Stimulated activated CD4-positive, alpha-beta T cell treated with anti-CD3 and anti-CD28 coated beads, Interleukin-12 subunit alpha, Interleukin-12 subunit beta, amount 100 ng/mL, for 24 hours (primary cell): ENCODE measurements around the gene LAMB4.

Experiments
- DNase-seq, 2 experiments: peaks; one replicate each; pipeline ENCODE4 v3.0.0-alpha.2; 2020; ENCODE audit warnings: low read depth in 2 of 2

The LAMB4 gene

DNA sequence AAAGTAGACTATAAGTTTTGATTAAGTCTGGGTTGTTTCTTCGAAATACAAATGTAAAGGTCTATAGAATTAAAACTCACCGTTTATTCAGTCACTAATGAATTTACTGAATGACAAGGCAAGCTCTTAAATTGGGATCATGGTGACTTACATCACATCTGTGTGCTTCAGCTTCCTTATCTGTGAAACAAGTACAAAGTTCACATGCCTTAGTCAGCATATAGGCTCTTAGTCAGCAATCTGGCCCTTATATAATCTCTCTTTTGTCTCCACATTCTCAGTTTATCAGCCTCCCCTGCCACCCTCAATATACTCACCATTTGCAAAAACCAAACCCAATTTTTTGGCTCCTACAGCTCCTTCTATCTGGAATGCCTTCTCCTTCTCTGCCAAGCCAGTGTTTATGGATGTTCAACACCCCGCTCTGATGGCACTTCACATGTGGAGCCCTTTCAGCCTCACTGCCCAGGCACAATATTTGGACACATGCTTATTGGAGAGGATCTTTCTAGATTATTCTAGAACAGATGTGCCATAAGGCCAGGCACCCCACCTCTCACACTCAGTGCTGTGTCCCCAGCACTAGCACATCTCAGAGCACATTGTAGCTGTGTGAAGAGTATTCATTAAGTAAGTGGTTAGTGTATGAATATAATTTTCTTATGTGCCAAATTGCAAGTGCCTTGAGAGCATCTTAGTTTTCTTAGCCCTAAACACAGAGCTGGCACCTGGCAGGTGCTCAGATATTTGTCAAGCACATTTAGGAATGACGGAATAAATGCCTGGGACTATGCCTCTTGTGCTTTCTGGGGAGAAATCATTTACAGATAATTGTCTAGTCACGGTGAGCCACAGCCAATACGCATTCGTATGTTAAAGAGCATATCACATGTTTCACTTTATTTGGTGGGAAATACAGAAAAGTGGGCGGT is 117.4 kb downstream of the LAMB4 start:
- no peak for DNase-seq

DNA sequence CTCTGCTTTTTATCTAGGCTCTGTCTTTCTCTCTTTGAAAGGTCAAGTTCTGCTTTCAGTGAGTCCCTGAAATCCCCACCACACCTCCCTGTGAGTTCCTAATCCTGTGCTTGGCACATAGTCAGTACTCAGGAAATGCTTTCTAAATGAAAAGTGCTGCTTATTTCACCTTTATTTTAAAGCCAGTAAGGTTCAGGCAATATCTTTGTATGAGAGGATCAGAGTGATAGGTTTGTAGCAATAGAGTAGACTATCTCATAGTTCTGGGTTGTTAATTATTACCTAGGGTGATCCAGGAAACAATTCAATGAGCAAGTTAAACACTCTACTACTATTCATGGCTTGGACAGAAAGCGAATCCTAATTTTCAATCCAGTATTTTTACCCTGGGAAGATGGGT is 119.8 kb downstream of the LAMB4 start:
- DNase-seq: no peak

DNA sequence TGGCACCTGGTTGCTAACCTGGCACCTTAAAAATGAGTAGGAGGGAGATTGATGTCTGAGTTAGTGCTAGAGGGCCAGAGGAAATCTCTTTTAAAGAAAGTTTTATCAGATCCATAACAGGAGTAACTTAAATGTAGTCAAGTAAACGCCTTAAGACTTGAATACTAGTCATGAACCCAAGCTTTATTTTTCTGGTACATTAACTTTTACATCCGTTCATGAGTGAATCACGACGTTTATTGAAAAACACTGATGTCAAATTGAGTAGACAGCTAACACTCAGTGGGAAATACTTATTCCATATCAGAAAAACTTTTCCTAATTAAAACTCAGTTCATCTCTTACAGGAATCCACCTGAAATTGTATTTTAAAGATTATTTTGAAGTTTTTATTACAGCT is 120.3 kb downstream of the LAMB4 start:
- no peak for DNase-seq

DNA sequence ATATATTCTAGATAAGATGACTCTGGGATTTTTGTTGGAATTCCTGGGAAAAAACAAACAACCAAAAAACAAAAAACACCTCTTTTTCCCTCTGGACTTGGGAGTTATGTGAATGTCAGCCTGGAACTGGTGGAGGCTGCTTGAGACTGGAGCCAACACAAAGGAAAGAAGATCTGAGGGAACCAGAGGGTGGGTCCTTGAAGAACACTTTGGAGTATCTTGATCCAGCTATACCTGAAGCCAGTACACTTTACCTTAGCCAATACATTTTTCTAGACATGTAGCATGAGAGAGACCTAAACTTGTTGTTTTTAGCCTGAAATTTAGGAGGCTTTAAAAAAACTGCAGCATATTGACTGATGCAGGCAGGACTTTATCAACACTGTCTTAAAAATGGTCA is 121.3 kb downstream of the LAMB4 start:
- DNase-seq: no peak

DNA sequence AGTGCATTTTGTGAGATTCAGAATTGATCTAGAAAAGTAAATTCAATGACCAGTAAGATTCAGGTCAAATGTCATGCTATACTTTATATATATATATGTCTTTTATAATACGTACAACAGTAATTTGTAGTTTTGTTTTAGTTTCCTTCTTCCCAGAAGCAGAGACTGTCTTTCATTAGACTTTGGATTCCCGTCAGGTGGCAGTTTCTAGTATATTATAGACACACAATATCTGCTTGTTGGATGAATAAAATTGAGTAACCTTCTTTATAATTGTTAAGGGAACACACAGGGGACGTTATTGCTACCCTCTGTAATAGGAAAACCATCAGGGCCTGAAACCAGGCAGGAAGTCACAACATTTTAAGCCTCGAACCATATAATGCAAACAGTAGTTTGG is 121.9 kb downstream of the LAMB4 start:
- DNase-seq: no peak

DNA sequence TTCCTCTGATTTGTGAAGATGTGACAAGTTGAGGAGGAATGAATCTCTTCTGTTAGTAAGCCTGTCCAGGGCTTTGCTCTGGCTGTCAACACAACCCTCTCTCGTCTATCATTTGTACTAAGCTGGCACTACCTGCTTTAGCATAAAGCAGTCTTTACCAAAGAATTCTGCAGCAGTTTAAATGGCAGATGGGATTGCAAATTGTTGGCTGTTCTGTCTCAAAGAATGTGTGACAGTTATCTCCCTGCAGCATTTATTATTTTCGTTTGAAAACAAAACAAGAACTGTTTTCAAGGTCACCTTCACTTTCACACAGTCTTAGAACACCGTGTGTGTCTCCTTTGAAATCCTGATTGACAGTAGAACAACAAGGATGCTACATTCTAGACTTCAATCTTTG is 122.4 kb downstream of the LAMB4 start:
- DNase-seq: no peak

DNA sequence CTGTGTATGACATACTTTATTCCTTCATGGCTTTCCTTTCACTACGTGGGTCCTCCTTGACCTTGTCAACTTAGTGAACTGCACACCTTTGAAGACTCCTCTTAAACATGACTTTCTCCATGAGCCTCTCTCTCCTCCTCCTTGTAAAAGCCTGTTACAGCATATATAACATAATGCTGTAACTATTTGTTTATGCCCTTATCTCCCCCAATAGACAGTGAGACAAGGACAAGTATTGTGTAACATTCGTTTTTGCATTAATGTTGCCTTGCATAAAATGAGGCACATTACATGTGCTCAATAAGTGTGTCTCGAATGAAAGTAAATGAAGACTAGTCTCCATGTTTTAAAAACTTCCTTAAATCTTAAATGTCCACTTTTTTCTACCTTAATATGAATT is 122.9 kb downstream of the LAMB4 start:
- DNase-seq: no peak

DNA sequence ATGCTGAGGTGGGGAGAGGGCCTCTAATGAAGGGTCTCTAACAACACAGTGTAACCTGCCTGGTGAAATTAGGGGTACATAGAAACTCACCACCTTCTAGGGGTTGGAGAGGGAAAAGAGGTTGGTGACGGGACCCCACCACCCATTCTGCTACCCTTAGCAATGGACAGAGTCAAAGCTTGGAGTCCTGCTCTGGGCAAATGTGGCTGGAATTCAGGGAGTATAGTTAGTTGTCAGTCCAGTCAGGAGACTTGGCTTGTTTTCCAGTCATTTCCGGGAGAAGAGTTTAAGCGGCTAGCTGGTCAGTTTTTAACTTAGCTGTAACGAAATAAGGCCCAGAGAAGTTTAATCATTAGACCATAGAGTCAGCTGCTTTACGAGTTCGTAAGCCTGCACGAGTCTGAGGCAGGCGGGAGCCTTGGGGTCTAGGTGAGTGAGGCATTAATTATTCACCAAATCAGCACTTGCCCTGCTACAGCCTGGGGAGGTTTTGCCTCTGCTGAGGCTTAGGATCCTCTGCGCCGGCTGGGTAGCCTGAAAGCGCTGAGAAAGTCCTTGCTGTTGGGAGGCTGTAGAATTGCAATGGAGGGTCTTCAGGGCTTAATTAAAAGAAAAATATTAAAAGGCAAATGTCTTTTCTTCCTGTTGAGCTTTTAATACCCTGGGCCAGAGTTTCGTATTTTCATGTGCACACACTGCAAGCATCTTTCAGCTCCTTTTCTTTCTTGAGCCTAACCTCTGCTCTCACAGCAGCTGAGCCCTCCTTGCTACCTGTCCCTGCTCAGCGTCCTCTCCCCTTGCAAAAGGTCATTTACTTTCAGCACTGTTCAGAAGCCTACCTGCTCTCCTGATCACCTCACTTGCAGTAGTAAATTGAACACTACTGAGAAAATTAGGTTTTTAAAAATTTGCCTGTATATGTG is 125.7 kb downstream of the LAMB4 start:
- no peak for DNase-seq

DNA sequence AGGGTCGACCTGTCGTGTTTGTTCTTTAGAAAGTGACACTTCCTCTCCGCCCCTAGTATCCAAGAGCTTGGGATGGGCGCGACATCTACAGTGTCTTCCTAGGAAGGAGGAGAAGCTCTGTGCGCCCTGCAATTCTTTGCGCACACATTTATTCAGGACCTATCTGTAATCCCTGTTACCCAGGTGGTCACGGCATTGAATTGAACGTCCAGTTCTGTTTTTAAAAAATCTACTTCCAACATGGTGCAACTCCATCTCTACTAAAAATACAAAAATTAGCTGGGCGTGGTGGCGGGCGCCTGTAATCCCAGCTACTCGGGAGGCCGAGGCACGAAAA is 126.6 kb downstream of the LAMB4 start:
- no peak for DNase-seq

DNA sequence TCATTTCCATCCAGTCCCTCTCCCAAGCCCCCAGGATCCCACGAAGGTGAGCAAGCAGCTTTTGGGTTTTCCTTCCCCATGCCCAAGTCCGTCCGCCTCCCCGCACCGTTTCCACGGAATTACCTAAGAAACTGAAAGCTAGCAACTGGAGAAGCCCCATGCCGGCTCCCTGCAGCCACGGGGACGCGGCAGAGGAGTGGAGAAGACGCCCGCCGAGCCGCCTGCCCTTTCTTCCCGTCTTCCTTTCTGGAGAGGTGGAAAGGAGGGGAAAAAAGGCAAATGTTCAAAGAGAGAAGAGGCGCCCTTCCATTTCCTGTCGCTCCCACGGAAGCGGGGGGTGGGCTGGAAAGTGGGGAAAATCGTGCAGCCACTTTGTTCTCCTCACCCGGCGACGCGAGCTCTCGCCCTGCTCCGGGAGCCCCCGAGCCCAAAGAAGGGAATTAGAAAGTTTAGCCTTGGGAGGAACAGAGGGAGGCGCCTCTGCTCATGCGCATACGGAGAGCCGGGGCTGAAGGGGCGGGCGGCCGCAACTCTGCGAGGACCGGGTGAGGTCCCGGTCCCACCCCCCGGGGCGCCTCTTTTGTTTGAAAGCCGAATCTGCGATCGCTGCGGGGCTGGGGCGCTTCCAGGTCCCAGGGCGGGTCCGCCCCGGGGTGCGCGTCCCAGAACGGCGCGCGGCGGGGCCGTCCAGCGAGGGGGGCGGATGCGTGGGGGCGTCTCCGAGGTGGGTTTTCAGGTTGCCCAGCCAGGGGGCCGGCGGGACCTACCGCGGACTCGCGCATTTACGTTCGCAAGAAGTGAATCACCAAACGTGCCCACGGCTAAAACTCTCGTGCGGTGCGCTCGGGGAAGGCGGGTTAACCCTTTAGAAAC is 127.2 kb downstream of the LAMB4 start, which contains the start of gene LAMB1:
Gene LAMB1 (minus strand): TSS at position 436 of the 873 bp plus-strand sequence. CDS start 276 bp downstream, at position 160.
- DNase-seq: peak in 1 of 2 experiments; percentile 5

DNA sequence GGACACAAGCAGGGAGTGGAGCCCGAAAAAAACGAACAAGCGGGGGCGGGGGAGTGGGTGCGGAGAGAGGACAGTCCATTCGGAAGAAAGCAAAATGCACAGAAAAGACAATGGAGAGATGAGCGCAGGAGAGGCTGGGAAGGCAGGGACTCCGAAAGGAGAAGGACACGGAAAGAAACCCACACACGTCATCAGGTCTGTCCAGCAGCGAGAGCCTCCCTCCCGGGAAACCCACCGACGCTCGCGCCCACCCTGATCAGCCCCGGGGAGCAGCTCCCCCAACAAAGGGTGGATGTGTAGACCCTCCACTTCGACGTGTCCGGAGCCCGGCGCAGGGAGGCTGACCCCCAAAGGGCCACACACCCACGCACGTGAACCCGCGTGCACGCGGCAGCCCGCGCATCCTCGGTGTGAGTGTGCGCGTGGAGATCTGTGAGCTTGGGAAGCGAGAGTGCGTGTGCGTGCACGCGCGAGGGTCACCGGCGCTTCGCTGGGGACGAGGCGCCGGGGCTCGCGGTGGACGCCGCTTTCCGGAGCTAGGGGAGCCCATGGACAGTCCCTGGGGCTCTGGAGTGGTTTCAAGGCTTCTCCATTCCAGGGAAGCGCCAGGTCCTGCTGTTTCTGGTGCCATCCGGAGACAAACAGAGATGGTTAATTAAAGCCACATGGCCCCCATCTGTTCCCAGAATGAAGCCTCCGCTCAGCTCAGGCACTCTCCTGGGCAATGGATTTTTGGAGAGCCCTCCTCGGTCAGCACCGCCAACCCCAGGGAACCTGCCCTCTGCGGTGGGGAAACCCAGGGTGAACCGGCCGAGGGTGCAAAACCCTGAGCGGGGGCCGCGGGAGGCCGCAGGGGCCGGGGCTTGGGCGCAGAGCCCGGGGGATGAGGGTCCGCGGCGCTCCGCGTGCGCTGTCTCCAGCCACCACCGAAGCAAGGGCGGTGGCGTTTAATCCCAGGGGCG is 128.1 kb downstream of the LAMB4 start:
- DNase-seq: no peak

DNA sequence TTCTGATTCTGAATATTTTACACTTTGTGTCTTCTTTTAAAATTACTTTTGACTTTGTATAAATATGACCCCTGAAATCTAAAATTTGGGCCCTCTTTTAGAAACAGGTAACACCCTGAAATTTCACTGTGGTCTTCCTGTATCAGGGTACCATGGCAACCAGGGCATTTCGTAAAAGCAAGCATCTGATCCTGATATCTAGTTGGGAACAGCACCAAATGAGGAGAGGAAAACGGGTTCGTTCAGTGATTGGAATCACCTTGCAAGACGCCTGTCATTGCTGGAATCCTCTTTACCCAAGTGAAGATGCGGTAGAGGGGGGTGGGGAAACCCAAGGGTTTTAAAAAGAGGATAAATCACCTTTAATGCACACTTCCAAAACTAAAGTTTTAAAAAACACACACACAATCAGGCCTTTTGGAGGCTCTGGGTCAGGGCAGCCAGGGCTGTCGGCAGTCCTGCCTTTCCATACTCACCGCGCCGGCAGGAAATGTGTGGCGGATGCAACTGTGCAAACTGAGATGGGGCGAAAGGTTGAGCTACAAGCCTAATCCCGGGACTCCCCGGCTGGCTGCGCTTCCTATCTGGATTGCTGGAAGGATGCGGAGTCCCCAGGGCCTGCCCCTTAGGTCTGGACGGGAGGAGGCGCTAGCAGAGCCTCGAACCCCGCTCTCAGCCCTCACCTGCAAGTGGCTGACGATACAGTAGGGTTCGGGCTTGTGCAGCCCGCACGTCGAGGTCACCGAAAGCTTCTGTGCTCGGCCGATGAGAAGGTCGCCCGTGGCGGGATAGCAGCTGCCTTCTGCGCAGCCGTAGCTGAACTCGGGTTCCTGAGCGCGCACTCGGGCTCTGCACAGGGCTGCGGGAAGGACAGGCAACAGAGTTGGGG is 129.0 kb downstream of the LAMB4 start:
- no peak for DNase-seq

DNA sequence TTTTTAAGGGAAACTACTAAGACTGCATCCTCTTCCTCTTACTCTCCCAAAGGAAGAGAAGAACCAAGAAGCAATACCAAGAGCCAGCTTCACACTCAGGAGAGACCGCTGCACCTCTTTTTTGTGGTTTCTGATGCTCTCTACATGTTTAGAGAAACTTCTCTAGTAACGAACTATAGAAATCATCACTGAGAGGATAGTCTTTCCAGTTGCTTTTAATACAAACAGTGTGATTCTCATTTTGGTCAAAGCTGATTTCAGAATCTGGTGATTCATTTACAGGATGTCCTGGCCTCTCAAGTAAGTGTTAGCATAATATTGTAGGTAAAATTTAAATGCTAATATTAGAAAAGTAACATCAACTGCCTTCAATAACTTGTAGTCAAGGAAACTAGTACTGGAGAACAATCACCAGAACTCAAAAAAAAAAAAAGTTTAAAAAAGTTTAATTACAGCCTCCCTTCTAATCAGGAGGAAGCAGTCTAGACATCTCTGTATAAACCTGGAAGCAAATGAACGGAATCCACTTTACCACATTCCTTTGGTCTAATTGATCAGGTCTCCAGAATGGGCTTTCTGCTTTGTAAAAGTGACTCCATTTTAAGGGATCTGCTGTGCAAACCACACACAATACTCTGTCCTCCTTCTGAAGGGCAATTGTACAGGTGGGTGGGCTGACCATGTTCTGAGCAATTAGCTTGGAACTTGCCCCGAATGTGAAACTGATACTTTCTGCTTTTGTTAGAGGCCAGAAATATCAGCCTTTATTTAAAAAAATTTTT is 130.2 kb downstream of the LAMB4 start:
- no peak for DNase-seq

DNA sequence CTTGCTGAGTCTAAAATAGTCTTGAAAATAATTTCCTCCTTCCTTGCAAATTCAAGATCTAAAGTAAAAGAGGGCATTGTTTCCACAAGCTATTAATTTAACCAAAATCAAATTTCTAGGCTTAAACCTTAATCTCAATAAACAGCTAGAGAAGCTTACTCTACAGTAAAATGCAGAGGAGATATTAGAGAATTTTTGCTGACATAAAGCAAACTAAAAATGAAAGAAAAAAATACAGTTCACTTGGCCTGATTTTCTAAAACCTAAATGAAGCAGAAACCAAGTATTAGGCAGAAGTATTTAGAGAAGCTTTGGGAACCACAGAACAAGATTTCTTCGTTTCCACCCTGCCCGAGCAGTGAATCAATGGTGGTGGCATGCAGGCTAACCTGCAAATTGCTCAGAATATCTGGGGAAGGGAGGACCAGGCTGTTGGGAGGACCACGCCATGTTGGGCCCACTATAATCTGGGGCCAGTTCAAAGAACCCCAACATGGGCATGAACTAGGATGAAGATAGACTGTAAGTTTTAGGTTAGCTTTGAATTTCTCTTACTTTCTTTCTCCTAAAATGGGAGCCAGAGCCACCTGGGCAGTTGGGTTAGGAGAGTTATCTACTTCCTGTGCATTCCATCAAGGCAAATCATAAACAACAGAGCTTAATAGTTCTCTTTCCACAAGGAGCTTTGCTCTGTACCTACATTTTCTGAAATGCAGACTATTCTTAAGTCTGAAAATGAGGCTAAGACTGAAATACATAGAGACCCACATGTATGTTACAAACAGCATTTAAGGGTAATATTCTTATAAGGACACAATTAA is 131.3 kb downstream of the LAMB4 start:
- DNase-seq: no peak

DNA sequence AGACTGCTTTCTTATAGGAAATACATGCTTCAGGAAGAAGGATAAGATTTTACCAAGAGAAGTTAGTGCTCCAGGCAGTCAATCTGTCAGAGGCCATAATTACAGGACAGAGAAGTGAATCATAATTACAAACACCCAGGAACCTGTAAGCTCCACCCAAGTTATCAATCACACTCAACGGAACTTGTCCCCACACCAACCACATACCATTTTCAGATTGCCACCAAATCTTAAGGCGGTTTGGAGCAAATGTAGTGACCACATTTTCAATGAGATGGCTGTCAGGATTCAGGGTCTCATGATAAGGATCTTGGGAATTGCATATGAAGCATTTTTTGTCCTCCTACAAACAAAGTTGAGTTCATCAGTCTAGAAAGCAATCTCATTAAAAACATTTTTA is 132.0 kb downstream of the LAMB4 start:
- DNase-seq: no peak

DNA sequence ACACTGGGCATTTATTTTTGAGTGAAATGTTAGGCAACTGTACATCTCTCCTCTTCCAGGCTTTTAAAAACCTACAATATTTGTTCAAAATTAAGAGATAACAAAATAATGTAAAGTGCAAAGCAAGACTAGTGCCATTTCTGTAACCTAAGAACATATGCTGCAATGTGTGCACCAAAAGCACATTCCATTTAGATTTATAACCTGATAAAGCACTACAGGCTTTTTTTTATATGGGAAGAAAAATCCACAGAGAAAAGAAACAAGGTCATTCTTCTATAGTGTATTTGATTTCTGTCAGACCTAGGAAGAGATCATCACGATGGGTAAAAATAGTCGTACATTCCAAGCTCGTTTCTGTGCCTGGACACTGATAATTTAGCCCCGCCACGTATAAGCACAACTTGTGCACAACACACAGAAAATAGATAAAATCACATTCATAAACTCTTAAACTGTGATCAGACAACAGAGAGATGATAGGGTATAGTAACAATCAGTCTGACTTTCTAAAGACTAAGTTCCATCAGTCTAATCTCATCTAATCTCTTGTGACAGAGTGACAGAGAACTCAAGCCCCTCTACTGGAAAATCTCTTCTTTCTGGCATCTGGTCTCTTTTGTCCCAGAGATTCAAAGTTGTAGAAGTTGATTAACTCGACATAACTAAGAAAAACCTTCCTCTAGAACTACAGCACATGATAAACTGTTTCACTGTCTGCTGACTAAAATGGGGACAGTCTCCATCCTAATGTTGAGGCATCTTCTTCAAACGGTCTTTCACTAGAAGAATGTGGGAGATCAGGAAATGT is 133.9 kb downstream of the LAMB4 start:
- DNase-seq: no peak
